ENCODE results near the gene HEBP2. TPM values are rescaled to one million over a fixed set of nuclear protein-coding genes. Genes with fewer than 3 reads are reported as not detected.

HEBP2 gene
- total RNA-seq, 1 experiment from 2014 or later, result 51.6 TPM

DNA sequence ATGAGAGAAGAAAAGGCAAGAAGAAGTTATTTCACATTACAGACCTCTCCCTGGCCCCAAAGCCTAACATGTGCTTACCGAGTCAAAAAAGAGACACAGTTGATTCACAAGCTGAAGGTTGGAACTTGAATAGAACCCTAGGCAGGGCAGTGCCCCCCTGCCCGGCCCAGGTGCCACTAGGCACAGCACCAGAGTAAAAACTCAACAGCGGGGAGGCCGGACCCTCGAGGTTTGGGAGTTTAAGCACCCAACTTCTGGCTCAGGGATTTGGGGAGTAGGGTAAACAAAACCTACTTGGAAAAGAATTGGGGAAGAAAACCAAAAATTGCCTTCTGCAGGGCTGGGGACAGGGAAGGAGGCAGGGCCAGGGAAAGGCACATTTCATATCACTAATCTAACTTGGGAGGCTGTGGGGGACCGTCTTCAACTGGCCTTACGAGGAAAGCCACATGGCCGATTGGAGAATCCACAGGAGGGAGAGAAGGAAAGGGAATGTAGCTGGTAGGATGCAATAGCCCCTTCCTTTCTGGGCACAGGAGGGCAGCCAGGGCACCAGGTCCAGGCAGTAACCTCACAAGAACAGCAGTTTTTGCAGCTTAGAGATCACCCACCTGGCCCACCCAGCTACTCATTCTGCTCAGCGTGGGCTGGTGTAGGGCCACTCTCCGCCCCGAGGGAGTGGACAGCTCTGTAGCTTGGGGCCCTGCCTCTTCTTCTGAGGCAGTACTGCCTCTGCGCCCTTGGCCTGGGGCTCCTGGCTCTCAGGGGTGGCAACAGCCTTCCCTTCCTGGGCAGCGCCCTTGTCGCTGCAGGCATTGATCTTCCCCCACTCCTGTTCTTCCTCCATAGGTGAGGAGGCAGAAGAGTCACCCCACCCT lies 1.8 kb upstream of the HEBP2 start:
- H3K36me3 ChIP-seq (ENCODE audit: control insufficient read depth in 1 of 2, insufficient read depth in 2 of 2, low read length in 2 of 2), result peaks cover 8 to 14% of the 10 kb centered on the region in 2 experiments; a peak in 3 of 4 replicates
- ATAC-seq (no peak), DNase-seq (ENCODE audit: low read depth, low spot score) (no peak)
- H3K9me2 ChIP-seq (ENCODE audit: insufficient read depth), result no peaks in the 10 kb centered on the region; the same call in 1 of the 2 replicates
- RAD21 ChIA-PET (ENCODE audit: low non-redundant PET in 1 of 2, low total read pairs in 2 of 2, uncharacterized antibody in 2 of 2, unreplicated experiment in 2 of 2), result interaction anchor here in 1 of 2 experiments (0.7 kb wide), 1 partner anchor 161 kb away, joined by 4 read pairs; no protein-coding TSS in a partner anchor
- POLR2A ChIA-PET, result interaction anchor here (0.6 kb wide), 1 partner anchor 826 kb away, joined by 4 read pairs; no protein-coding TSS in a partner anchor
- BruUV-seq (replicated peaks), result no TSS peak
- H3K79me2 ChIP-seq (ENCODE audit: insufficient read depth, low read length), result no peaks in the 10 kb centered on the region; the same call in 1 of the 2 replicates
- H4K20me1 ChIP-seq (ENCODE audit: insufficient read depth), result no peaks in the 10 kb centered on the region
- intact Hi-C loops (cut with micrococcal nuclease), result no loop called here
- TF ChIP-seq FOSL1 (IDR thresholded peaks at IDR 0.05; ENCODE audit: low read depth) (no peak), RAD21 (IDR thresholded peaks at IDR 0.05; ENCODE audit: low read depth) (no peak), ZFX (IDR thresholded peaks at IDR 0.05) (no peak), EGR1 (IDR thresholded peaks at IDR 0.05; ENCODE audit: low read depth) (no peak), POLR2AphosphoS5 (IDR thresholded peaks at IDR 0.05; ENCODE audit: low read depth, low read length) (no peak), SIN3A (IDR thresholded peaks at IDR 0.05; ENCODE audit: low read depth) (no peak), CBX3 (IDR thresholded peaks at IDR 0.05; ENCODE audit: low read depth) (no peak)
- TF ChIP-seq, protein P1, sequence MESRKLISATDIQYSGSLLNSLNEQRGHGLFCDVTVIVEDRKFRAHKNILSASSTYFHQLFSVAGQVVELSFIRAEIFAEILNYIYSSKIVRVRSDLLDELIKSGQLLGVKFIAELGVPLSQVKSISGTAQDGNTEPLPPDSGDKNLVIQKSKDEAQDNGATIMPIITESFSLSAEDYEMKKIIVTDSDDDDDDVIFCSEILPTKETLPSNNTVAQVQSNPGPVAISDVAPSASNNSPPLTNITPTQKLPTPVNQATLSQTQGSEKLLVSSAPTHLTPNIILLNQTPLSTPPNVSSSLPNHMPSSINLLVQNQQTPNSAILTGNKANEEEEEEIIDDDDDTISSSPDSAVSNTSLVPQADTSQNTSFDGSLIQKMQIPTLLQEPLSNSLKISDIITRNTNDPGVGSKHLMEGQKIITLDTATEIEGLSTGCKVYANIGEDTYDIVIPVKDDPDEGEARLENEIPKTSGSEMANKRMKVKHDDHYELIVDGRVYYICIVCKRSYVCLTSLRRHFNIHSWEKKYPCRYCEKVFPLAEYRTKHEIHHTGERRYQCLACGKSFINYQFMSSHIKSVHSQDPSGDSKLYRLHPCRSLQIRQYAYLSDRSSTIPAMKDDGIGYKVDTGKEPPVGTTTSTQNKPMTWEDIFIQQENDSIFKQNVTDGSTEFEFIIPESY (IDR thresholded peaks at IDR 0.05; ENCODE audit: extremely low read depth, insufficient replicate concordance, low read length), result no peak
- H3K4me2 ChIP-seq (ENCODE audit: low read length), result no peak overlapping the region
- no peak overlapping the region for H3K27ac ChIP-seq (ENCODE audit: low read depth, low read length)
- peaks cover 8 to 20% of the 10 kb centered on the region in 2 experiments; a peak in 3 of 4 replicates for H3K4me1 ChIP-seq (ENCODE audit: control insufficient read depth in 1 of 2, insufficient read depth in 2 of 2, low read length in 2 of 2)
- no peaks in the 10 kb centered on the region for H3K27me3 ChIP-seq (ENCODE audit: insufficient read depth, low read length)
- CTCF ChIA-PET, result no interaction called here
- no peak overlapping the region for H3K4me3 ChIP-seq (replicated peaks in 1 of 2; ENCODE audit: low read depth in 1 of 2, low read length in 2 of 2)
- H2AFZ ChIP-seq (ENCODE audit: low read depth, low read length, poor library complexity, severe bottlenecking), result no peak overlapping the region
- H3K9me3 ChIP-seq (ENCODE audit: control insufficient read depth in 1 of 2, insufficient read depth in 1 of 2, low read depth in 1 of 2, low read length in 2 of 2), result no peaks in the 10 kb centered on the region
- no peak overlapping the region for H3K9ac ChIP-seq (ENCODE audit: low read length)
